Myocyte (in vitro differentiated cells): ENCODE measurements around the gene PACC1. TPM values are rescaled to one million over a fixed set of nuclear protein-coding genes. Genes with fewer than 3 reads are reported as not detected.
A peak's percentile ranks its signal among the peaks of the same experiment; 100 is the strongest.
"Not testable (repeated sequence)": the region's sequence is repeated elsewhere in the genome, so short reads cannot be mapped to it uniquely, and the experiment has no call there.

Experiments
- DNase-seq: peaks from one replicate; pipeline ENCODE4 v3.0.0-alpha.2; 2012; ENCODE audit warnings: low read depth
- total RNA-seq: library from RNA; depleted of rRNA; stranded (reverse); fragments of >200 nt; gene quantifications from 2 replicates; pipeline ENCODE4 v1.2.3, GENCODE V29; 2014

The PACC1 gene
- total RNA-seq, 1 donor from 2014 or later = 6.8 TPM

DNA sequence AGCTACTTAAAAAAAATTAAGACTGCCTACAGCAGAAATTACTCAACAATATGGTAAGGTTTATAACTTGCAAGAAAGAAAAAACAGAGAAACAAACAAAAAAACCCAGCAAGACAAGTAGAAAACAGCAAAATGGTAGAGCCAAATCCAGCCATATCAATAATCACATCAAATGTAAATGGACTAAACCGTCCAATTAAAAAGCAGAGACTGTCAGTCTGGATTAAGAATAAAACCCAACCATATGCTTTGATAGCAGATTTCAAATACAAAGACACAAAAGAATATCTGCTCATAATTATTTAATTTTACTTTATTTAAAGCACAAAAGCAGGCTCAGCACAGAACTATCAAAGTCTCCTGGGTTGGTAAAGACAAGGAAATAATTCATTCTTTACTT is 17.5 kb downstream of the PACC1 start:
- DNase-seq = no peak

DNA sequence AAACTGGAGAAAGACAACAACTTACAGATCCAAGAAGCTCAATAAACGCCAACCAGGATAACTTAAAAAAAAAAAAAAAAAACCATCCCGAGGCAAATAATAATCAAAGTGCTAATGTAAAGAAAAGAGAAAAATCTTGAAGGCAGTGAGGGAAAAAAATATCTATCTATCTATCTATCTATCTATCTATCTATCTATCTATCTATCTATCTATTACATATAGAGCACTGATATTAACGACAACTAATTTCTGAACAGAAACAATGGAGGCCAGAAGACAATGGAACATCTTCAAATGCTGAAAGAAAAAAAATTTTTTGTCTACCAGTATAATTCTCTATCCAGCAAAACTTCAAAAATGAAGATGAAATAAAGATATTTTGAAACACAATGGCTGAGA is 18.0 kb downstream of the PACC1 start:
- no peak for DNase-seq

DNA sequence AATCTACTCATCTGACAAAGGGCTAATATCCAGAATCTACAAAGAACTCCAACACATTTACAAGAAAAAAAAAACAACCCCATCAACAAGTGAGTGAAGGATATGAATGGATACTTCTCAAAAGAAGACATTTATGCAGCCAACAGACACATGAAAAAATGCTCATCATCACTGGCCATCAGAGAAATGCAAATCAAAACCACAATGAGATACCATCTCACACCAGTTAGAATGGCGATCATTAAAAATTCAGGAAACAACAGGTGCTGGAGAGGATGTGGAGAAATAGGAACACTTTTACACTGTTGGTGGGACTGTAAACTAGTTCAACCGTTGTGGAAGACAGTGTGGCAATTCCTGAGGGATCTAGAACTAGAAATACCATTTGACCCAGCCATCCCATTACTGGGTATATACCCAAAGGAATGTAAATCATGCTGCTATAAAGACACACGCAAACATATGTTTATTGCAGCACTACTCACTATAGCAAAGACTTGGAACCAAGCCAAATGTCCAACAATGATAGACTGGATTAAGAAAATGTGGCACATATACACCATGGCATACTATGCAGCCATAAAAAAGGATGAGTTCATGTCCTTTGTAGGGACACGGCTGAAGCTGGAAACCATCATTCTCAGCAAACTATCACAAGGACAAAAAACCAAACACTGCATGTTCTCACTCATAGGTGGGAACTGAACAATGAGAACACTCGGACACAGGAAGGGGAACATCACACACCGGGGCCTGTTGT is 18.8 kb downstream of the PACC1 start:
- DNase-seq = not testable (repeated sequence)

DNA sequence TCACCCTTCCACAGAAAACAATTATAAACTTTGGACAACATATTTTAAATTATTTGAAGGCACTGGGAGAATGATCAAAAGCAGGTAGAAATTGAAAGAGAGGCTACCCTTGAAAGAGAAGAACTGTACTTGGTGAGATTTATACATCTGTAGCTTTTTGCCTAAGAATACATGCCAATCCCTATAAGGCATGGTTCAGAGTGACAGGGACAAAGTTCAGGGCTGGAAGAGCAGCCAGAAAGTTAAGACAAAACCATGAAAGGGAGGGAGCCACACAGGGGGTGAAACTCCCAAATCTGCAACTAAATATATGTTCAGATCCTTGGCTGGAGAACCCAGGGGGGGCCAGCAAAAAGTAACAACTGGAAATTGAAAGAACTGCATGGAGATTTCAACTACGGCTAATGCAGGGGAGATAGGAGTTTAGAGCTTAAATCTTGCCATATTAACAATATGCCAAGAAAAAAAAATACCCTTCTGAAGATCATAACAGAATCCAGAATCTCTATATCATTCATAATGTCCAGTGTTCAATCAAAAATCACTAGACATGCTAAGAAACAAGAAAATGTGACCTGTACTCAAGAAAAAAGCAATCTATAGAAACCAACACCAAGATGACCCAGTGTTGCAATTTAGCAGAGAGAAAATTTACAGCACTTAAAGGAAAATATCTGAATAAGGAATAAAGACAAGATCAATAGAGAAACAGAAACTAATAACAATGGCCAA is 25.5 kb downstream of the PACC1 start:
- no peak for DNase-seq

DNA sequence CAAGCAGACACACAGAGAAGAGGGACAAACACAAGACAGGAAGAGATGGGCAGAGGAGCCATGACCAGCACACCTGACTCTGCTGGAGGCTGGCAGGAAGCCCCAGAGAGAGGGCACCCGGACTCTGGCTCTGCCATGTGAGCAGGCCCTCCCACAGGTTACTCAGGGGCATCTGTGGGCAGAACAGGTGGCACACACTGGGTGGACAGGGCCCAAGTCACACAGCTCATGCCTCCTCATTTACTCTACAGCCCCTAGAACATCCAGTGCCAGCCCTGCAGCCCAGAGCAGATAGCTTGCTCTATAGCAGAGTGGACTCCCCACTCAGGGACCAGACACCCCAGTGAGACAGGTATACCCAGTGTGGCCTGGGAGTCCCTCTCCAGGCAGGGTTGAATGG is 28.7 kb downstream of the PACC1 start:
- peak; percentile 49 for DNase-seq

DNA sequence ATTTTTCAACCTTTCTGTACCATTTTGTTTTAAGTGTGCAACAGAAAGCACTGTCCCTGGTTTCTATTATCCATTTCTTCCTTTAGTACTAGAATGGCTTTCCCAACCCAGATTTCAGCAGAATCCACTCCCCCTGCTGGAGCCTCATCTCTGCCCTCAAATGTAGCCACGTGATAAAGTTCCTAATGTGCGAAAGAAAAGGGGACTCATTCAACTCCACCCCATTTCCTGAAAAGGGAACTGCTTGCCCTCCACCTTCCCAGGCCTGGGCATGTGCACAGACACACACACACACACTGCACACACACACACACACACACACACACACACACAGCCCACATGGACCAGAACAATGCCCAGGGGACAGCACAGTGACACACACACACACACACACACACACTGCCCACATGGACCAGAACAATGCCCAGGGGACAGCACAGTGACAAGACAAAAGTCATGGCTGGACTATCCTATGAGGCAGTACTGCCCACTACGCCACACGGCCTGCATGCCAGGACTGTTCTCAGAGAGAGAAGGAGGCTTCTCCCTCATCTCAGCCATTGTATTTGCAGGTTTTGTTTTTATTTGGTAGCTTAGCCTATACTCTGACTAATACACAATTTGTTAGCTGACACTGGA is 33.2 kb downstream of the PACC1 start:
- no peak for DNase-seq

- no peak for DNase-seq
Observed at GRCh38 chr1:212379366-212379765, 35.3 kb downstream of the PACC1 start.

DNA sequence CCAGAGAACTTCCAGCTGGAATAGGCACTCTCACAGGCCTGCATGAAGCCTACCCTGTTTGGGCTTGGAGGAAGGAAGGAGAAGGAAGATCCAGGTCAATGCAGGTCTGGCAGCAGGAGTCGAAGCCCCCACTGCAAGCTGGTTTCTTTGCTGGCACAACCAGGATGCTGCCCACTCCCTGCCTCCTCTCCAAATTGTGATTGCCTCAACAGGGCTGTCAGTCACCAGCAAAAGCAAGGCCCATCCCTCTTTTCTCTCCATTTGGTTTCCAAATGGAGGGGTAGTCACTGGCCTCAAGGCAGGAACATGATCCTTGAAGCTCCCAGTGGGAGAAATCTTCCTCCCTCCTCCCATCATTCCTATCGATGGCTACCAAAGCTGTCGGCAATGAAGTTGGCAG is 37.0 kb downstream of the PACC1 start:
- no peak for DNase-seq

DNA sequence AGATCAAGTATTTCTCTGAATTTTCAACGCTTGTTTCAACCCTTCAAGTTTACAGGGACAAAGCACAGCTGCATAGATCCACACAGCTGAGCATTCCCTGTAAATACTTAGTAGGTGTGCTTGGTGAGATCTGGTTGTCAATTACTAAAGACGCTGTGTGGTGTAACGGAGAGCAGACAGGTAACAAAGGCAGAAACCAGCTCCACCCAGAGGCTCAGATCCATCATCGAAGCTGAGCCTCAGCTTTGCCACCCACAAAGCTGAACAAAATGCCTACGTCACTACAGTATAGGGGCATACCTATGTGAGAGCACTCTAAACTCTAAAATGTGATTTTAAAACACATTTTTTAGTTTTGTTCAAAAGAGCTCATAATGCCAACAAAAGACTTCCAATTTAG is 38.7 kb downstream of the PACC1 start:
- DNase-seq = no peak

GRCh38 chr1:212368073-212368484 is 46.6 kb downstream of the PACC1 start:
- peak; percentile 61 for DNase-seq

- DNase-seq = peak; percentile 67
Observed at GRCh38 chr1:212367474-212368072, 47.1 kb downstream of the PACC1 start.

DNA sequence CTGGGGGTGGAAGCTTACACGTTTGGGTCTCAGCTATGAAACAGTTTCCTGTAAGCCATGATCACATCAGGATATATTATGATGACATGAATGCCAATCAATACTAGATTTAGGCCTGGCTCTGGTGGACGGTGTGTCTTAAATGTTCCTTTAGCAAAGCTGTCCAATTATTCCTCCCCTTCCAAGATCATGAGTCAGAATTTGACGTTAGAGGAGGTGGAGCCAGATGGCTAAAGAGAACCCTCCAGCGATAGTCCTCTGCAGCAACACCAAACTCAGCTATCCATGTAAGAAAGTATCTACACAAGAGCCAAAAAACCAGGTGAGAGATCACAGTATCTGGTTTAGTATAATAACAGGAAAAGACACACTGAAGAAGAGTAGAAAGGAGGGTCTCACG is 47.8 kb downstream of the PACC1 start:
- DNase-seq = no peak

GRCh38 chr1:212364985-212365384 is 49.7 kb downstream of the PACC1 start:
- no peak for DNase-seq

DNA sequence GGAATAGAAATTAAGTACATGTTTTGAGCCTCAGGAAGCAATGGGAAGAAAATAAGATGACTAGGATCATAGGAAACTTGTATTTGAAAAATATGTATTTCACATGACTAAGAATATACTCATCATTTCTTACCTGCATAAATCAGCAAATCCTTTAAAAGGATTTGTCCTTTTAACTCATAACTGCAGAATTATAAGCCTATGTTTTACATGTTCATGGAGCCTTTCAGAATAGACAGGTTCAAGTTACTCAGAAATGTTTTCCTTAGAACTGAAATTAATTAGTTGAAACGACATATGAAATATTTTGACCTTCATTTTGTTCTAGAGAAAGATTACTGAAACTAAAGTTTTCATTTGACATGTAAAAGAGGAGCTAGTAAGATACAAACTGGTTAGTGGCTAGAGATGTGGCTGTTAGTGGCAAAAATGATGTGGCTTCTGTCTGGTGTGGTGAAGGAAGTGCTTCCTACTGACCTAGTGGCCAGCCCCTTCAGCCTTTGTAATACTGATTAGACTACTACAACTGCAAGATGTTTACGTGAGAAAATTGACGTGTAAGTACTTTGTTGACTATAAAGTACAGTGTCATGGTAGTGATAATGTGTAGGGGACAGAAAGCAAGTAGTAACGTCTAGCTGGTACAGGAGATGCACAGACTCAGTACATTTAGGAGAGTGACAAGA is 54.7 kb downstream of the PACC1 start:
- DNase-seq = no peak

DNA sequence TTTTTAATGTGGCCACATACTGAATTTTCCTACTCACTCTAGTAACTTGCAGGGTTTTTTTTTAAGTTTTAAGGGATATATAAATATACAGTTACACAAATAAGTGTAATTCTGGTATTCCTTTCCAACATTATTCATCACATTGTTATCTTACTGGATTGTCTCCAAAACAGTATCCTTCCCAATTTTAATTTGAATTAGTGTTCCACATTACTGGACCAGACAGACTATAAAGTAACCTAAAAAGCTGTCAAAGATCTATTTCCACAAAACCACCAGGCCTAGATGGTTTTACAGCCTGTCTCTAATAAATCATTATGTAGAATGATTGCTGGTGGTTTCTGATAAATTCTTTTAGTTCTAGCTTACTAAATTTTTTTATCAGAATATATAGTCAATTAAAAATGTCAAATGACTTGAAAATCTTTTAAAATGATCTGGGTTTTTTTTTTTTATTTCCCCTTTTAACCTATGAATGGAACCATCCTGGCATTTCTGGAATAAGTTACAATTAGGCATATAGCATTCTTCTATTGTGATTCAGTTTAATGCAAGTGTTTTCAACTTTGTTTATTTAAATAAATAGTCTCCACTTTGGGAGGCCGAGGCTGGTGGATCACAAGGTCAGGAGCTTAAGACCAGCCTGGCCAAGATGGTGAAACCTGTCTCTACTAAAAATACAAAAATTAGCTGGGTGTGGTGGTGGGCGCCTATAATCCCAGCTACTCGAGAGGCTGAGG is 59.3 kb downstream of the PACC1 start:
- DNase-seq = peak; percentile 14

DNA sequence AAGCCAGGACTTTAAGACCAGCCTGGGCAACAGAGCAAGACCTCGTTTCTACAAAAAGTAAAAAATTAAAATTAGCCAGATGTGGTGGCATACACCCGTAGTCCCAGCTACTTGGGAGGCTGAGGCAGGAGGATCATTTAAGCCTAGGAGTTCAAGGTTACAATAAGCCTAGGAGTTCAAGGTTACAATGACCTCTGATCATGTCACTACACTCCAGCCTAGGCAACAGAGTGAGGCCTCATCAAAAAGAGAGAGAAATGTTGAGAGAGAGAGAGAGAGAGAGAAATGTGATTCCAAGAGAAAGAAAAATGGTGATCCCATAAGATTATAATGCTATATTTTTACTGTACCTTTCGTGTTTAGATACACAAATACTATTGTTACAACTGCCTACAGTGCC is 60.2 kb downstream of the PACC1 start:
- DNase-seq = no peak

GRCh38 chr1:212353181-212353580 is 61.5 kb downstream of the PACC1 start:
- no peak for DNase-seq

GRCh38 chr1:212351588-212352362 is 62.9 kb downstream of the PACC1 start:
- DNase-seq = no peak

DNA sequence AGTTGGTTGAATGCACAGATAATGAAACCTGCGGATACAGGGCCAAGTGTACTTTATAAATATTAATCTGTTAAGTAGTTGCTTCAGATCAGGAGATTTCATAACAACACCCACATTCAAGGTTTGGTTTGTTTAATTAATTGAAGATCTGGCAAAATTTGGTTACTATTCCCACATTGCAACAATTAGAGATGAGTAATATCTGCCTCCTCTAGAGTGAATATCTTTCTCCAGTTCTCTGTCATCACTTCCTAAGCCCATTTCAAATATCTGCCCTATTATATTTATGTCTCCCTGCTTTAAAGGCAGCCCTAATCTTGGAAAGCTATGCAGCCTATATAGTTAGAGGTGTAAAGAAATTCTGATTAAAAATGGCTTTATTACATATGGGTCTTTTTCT is 68.1 kb downstream of the PACC1 start:
- no peak for DNase-seq

GRCh38 chr1:212344905-212345304 is 69.8 kb downstream of the PACC1 start:
- no peak for DNase-seq
